Fibroblast of villous mesenchyme (primary cell): ENCODE data around the gene SUFU. TPM values are rescaled to one million over a fixed set of nuclear protein-coding genes. Genes with fewer than 3 reads are reported as not detected.

ENCODE experiments used
- DNase-seq: peaks from one replicate; pipeline ENCODE4 v3.0.0-alpha.2; 2010; ENCODE audit warnings: low read depth
- H3K4me3 ChIP-seq: 2 replicates; pipeline ENCODE4 v1.5.1; 2011; ENCODE audit warnings: low read depth, mild to moderate bottlenecking, low read length
- total RNA-seq: library from RNA; depleted of rRNA; stranded (reverse); fragments of >200 nt; gene quantifications from 2 replicates; pipeline ENCODE4 v1.2.3, GENCODE V29; 2012
- TF ChIP-seq, protein P1 (sequence below): IDR thresholded peaks from 2 replicates; pipeline ENCODE4 v1.5.1; 2012; ENCODE audit warnings: low read depth, mild to moderate bottlenecking, low read length; ENCODE audit not compliant: insufficient read depth

The SUFU gene
- total RNA-seq, 1 donor, result 3.9 TPM

DNA sequence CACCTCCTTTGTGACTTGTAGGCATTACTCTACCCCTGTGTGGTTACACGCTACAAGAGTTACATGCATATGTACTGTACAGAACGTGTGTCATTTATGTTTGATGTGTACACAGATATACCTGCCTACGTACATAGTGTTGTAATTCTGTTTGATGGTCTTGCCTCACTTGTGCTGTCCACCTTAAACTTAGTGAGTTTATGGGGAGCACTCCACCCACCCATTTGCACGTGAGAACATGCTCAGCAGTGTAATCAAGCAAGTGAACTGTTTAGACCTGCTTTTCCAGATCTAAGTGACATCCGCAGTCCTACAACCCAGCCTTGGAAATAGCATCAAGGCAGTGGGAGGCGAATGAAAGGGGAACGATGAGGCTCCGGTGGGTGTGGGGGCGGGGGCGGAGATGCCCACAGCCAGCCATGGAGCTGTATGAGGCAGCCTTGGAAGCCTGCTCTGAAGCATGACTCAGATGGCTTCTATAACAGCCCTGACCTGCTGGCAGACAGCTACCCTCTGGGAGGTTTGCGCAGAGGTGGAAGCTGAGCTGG is 52.1 kb downstream of the SUFU start:
- no peak overlapping the region for H3K4me3 ChIP-seq
- TF ChIP-seq, protein P1, sequence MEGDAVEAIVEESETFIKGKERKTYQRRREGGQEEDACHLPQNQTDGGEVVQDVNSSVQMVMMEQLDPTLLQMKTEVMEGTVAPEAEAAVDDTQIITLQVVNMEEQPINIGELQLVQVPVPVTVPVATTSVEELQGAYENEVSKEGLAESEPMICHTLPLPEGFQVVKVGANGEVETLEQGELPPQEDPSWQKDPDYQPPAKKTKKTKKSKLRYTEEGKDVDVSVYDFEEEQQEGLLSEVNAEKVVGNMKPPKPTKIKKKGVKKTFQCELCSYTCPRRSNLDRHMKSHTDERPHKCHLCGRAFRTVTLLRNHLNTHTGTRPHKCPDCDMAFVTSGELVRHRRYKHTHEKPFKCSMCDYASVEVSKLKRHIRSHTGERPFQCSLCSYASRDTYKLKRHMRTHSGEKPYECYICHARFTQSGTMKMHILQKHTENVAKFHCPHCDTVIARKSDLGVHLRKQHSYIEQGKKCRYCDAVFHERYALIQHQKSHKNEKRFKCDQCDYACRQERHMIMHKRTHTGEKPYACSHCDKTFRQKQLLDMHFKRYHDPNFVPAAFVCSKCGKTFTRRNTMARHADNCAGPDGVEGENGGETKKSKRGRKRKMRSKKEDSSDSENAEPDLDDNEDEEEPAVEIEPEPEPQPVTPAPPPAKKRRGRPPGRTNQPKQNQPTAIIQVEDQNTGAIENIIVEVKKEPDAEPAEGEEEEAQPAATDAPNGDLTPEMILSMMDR, result no peak
- DNase-seq, result peak; percentile 49

DNA sequence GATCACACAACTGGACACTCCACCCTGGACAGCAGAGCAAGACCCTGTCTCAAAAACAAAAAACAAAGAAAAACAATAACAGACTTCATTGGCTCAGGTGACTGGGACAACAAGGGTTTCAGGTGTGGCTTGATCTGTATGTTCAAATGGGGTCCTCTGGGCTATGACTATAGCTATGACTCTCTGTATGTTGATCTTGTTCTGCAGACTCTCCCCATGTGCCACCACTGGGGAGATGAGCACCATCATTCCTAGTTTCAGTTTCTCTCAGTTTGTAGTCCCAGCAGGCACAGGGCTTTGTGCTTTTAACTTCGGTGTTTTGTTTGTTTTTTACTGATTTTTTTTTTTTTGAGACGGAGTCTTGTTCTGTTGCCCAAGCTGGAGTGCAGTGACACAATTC is 53.8 kb downstream of the SUFU start:
- TF ChIP-seq, protein P1, result no peak
- H3K4me3 ChIP-seq, result no peak overlapping the region
- DNase-seq, result no peak

DNA sequence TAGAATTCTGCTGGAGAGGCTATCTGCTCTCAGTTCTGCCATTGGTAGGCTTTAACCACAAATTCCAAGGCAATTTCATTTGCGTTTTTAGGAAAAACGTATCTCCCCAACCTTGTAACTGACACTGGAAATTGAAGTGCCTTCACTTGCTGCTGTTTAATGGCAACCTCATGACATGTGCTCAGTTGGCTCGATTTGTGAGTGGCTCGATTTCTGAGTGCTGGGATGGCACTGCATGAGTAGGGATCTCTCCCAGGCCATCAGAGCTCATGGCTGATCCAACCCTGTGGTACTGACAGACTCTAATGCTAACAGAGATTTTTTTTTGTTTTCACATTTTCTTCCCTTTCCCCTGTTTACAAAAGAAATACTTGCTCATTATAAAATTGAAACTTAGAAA is 56.0 kb downstream of the SUFU start:
- DNase-seq, result no peak
- no peak overlapping the region for H3K4me3 ChIP-seq
- TF ChIP-seq, protein P1, result no peak

DNA sequence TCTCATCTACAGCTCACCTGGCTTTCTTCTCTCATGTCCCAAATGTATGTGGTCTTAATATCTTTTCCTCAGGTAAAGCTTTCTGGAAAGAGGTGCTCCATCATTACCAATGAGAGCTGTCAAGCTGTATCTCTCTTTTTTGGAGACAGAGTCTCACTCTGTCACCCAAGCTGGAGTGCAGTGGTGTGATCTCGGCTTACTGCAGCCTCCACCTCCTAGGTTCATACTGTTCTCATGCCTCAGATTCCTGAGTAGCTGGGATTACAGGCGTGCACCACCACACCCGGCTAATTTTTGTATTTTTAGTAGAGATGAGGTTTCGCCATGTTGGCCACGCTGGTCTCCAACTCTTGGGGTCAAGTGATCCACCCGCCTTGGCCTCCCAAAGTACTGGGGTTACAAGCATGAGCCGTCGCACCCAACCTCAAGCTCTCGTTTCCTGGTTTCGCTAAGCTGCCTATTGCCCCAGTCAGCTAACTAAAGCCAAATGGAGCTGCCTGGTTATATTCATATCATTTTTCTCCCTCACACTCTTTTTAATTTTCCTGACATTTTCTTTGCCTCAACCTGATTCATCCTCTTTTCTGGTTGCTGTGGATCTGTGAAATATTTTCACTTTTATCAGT is 60.5 kb downstream of the SUFU start:
- TF ChIP-seq, protein P1, result no peak
- DNase-seq, result no peak

DNA sequence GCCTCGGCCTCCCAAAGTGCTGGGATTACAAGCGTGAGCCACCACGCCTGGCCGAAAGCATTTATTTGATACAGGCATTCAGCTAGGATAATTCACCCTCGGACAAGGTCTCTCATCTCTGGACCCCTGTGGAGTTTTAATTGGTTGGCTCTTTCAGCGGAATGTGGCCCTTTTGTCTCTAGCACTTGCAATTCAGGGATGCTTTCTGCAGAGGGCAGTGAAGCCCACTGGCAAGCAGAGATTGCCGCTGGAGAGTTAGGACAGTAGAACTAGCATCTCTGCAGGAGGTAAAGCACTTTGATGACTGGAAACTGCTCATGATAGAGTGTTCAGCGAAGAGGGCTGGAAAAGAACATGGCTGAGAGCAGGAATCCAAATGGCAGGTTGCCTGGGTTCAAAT is 62.0 kb downstream of the SUFU start:
- DNase-seq, result no peak
- TF ChIP-seq, protein P1, result no peak
- H3K4me3 ChIP-seq, result no peak overlapping the region

More for the DNA sequence above, 60.5 kb downstream of the SUFU start:
- H3K4me3 ChIP-seq, result no peak overlapping the region

DNA sequence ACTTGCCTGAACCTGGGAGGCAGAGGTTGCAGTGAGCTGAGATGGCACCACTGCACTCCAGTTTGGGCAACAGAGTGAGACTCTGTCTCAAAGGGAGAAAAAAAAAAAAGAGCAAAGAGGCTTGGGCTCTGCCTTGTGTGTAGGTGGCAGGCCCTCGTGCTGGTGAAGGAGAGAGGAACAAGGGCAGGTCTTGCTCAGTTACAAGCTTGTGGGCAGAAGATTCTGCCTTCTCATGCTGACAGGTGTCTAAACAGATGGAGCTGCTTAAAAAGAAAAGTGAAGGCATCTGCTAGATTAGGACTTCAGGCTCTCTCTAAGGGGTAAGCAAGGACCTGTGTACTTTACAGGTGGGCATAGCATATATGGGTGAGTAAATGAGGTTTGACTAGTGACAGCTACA is 75.0 kb downstream of the SUFU start:
- DNase-seq, result no peak
- TF ChIP-seq, protein P1, result no peak
- H3K4me3 ChIP-seq, result no peak overlapping the region

DNA sequence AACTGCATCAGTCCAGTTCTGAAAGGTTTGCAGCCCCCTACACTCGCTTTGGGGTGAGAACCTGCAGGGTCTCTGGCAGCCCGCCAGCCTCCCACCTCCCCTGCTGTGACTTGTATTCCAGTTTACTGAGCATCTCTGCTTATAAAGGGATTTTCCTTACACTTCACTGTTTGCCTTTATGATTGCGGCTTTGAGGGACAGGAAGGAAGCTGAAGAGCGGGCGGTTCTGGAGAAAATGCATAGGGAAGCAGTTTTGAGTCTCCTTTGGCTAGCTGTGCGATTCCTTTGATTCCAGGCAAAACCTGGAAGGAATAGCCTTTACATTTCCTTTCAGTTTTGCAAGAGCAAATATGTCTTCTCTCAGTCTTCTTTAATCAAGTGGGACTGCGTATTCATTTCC is 75.6 kb downstream of the SUFU start:
- DNase-seq, result peak; percentile 44
- no peak overlapping the region for H3K4me3 ChIP-seq
- TF ChIP-seq, protein P1, result no peak
